ENCODE results near the gene CTNNA2.

The CTNNA2 gene

GRCh38 chr2:80467262-80467811 is 954.5 kb downstream of the CTNNA2 start:
- no peak overlapping the region for H3K27ac ChIP-seq
- no peak overlapping the region for H3K4me3 ChIP-seq

GRCh38 chr2:80469428-80469827 is 956.6 kb downstream of the CTNNA2 start:
- H3K4me3 ChIP-seq: no peak overlapping the region

DNA sequence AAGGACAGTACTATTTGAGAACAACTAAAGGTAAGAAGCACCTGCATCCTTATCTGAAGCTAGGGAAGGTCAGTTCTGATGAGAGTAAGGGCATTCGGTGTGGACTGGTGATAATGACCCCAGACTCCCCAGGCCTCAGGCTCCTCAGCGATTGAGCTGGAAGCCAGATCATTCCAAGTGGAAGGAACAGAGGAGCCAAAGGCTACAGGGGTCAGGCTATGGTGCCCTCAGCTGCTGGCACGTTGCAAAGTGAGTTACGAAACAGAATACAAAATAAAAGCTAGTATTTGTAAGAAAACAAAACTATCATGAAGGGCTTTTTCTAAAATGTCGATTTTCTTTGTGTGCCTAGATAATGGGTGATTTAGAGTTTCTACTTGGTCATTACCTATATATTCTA is 960.2 kb downstream of the CTNNA2 start:
- no peak overlapping the region for H3K27ac ChIP-seq
- H3K4me3 ChIP-seq: no peak overlapping the region

More at GRCh38 chr2:80469428-80469827, 956.6 kb downstream of the CTNNA2 start:
- H3K27ac ChIP-seq: no peak overlapping the region

- H3K27ac ChIP-seq: no peak overlapping the region
- no peak overlapping the region for H3K4me3 ChIP-seq
Measured at GRCh38 chr2:80473796-80474195, 960.9 kb downstream of the CTNNA2 start.

DNA sequence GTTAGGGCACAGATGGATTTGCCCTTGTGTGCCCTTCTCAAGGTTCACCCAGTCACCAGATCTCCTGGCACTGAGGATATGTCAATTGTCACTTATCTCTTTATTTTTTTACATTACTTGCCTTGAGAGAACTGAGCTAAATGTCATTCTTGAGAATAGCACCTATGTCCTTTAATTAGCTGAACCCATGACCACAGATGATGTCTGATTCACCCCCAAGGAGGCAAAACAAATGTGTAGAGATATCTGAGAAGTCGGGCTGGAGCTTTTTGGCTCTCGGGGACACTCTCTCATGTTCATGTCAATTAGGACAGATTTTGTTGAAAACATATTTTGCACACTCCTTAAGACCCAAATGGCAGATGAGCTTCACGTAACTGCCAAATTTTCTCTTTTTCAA is 963.1 kb downstream of the CTNNA2 start:
- Histone ChIP-seq H3K27ac (no peak overlapping the region), H3K4me3 (no peak overlapping the region)

DNA sequence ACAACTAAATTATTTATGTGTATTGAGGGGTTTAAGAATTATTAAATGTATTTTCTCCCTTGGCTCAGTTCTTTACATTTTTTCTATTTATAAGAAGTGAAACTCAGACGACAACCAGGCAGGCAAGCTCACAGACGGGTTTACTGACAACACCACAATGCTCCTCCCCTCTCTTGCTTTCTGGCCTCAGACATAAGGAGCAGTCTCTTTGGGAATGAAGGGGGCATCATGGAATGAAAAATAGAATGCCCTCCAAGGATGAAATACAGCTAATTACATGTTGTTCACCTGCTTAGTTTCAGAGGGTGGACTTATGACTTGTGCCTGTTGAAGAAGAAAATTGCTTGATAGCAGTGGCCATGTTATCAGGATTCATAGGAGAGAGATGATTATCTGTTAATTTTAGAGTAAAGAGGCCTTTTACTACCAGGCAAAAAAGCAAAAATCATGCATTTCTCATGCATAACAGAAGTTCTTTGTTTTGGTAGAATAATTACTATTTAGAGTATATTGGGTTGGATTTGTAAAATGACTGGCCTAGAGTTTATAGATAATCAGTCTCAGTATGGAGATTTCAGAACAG is 963.8 kb downstream of the CTNNA2 start:
- Histone ChIP-seq H3K4me3 (no peak overlapping the region), H3K27ac (no peak overlapping the region)

GRCh38 chr2:80482276-80482675 is 969.4 kb downstream of the CTNNA2 start:
- Histone ChIP-seq H3K27ac (peak overlapping the region in 1 of 21 experiments; percentile 23), H3K4me3 (no peak overlapping the region)

DNA sequence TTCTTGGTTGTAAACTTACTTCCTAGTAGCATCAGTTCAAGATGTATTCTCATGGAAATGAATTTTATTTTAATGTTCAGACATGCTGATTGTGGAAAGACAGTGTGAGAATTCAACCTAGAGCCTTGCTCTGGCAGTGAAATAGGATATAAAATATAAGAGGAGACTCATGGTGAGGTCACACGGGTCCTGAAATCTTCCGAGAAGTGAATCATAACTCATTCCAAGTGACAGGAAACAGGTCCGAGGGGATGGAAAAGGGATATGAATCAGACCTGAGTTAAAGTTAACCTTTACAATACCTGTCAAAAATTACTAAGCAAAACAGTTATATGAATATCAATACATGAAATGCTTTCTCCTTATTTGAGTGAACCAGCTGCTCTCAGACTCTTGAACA is 976.9 kb downstream of the CTNNA2 start:
- Histone ChIP-seq H3K27ac (no peak overlapping the region), H3K4me3 (no peak overlapping the region)

DNA sequence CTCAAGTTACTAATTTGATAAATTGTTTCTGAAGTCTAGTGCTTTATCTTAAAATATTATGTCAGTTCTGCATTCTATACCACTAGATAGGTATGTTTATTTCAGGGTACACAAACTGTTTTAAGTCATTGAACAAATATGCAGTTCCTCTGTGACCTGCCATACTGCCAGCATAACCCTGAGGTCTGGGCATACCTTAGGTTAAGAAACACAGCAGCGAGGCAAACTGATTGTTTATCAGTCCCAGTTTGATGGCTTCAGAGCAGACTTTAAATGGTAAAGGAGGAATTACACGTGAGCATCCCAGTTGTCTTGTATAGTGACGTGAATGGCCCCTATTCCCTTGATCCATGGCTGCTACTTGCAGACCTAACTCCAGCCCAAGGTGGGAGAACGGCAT is 978.1 kb downstream of the CTNNA2 start:
- no peak overlapping the region for H3K27ac ChIP-seq
- no peak overlapping the region for H3K4me3 ChIP-seq

DNA sequence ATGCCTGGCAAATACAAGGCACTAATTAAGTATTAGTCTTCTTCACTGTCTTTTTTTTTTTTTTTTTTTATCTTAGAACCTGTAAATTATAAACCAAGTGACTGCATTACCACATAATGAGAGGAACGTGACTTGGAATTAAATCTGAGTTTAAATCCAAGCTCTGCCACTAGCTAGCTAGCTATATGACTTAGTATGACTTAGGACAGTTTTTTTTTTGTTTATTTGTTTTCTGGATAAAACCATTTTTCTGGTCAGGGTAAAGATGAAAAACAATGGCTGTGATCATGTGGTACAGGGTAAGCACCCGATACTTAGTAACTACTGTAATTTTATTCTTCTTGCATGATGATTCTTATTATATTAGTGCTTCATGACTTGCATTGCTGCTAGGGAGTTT is 983.5 kb downstream of the CTNNA2 start:
- H3K4me3 ChIP-seq: no peak overlapping the region
- H3K27ac ChIP-seq: peak overlapping the region in 2 of 21 experiments; percentile 14 to 20

- H3K27ac ChIP-seq: peak overlapping the region in 2 of 21 experiments; percentile 14 to 20
Measured at GRCh38 chr2:80496775-80497174, 983.9 kb downstream of the CTNNA2 start.

GRCh38 chr2:80499095-80499494 is 986.2 kb downstream of the CTNNA2 start:
- no peak overlapping the region for H3K27ac ChIP-seq
- H3K4me3 ChIP-seq: no peak overlapping the region

More at GRCh38 chr2:80496775-80497174, 983.9 kb downstream of the CTNNA2 start:
- H3K4me3 ChIP-seq: no peak overlapping the region

DNA sequence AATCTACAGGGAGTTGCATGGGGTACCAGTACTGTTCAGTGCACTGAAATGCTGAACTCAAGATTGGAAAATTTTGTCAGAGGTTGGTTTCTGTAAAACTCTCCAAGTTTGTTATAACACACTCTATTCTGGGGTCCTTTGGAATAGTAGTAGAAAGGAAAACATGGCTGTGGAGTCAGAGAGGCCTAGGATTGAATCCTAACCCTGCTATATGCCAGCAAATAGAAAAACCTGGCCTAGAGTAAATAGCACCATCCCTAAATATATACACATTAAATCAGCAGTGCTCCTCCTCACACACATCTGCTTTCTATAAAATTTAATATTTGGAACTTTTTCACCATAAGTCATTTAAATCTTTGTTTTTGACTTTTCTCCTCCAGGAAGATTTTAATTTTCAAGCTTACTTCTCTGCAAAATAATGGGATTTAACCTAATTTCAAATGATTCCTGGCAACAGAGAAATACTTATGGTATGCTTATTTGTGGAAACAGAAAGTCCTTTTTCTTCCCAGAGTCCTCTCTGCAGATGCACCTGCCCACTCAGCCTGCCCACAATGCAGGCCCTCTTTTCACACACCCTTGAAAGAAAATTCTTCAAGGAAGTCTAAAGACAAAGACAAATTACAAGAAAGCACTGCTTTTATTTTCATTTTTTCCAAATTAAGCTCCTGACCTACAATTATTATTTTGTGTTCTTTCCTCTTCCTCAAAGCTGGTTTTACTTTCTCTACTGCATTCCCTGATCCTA is 989.2 kb downstream of the CTNNA2 start:
- H3K27ac ChIP-seq: no peak overlapping the region
- no peak overlapping the region for H3K4me3 ChIP-seq

- H3K4me3 ChIP-seq: no peak overlapping the region
- H3K27ac ChIP-seq: no peak overlapping the region
Measured at GRCh38 chr2:80506563-80506962, 993.7 kb downstream of the CTNNA2 start.

DNA sequence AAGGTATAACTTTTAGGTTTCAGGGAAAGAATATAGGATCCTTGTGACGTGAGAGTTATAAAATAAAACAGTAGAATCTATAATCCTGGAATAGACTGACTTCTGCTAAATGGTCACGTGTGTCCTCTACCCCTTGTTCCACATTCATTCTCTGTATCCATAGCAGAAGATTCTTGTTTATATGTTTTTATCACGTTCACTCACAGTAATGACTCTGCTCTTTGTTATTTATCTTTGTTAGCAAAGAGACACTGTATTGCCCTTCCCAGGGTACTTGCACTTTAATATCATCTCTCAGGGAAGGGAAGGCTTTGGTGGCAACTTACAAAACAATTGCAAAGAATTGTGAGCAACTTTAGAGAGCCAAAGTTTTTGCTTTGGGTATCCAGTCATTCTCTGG is 997.9 kb downstream of the CTNNA2 start:
- Histone ChIP-seq H3K4me3 (no peak overlapping the region), H3K27ac (no peak overlapping the region)

GRCh38 chr2:80515964-80516363 is 1003.1 kb downstream of the CTNNA2 start:
- H3K4me3 ChIP-seq: no peak overlapping the region
- no peak overlapping the region for H3K27ac ChIP-seq

- Histone ChIP-seq H3K27ac (no peak overlapping the region), H3K4me3 (no peak overlapping the region)
Measured at GRCh38 chr2:80517316-80517715, 1004.5 kb downstream of the CTNNA2 start.

DNA sequence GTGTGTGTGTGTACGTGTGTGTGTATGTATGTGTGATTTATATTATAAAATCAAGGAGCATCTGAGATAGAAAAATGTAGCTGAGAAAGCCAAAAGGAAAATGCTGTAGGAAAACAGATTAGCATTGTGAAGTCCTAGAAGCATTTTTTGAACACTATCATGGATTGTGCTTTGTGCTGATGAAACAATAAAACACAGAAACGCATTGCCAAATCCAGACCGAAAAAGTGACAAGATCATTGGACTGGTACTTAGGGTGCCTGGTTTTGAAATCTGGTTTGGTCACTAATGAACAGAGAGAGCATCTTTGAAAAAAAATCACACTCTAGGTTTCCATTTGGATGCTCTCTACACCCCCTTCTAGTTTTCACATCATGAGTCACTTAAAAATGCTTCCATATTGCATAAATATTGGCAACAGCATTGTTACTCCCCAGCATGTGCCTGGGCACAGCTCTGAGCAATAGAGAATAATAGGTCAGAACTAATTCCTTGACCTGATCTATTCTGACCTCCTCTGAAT is 1006.3 kb downstream of the CTNNA2 start:
- Histone ChIP-seq H3K27ac (no peak overlapping the region), H3K4me3 (no peak overlapping the region)

DNA sequence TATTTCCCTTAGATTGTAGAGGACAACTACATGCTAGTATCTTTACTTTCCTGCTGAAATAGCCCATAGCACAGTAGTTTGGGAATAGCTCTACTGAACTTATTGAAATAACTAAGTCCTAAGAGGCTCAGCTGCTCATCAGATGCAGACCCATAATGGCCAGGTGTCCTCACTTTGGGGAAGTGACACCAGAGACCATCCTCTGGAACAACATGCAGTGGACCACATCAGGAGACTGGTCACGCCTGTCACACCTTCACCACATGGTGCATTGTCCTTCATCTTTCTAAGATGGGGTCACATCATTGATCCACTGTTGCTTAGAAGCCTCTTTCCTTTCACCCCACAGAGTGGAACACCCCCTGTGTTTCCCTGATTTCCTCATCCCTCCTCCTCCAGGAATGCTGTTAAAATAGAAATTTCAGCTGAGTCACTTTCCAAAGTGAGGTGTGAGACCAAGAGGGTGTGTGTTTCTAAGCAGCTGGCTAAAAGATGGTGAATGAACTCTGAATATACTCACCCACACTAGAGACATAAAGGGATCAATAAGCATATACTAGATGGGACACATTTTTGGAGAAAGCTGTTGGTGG is 1006.9 kb downstream of the CTNNA2 start:
- Histone ChIP-seq H3K4me3 (no peak overlapping the region), H3K27ac (no peak overlapping the region)

- no peak overlapping the region for H3K4me3 ChIP-seq
- no peak overlapping the region for H3K27ac ChIP-seq
Measured at GRCh38 chr2:80525152-80525551, 1012.3 kb downstream of the CTNNA2 start.

DNA sequence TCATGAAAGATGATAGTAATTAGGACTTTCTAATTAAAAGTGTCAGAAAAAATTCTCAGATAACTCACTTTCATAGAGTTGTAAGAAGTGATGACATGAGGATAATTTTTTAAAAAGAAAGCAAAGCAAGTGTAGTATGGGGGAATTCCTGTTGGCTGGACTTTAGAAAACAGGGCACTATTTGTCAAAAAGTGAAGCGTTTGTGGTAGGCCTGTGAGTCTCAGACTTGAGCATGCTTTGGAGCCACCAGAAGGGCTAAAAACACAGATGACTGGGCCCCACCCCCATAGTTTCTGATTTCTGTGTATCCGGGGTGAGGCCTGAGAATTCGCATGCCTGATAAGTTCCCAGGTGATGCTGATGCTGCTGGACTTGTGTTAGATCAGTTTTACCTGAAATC is 1014.3 kb downstream of the CTNNA2 start:
- Histone ChIP-seq H3K4me3 (no peak overlapping the region), H3K27ac (no peak overlapping the region)

All from skin epidermis (tissue), 12 donors.